Astrocyte of the cerebellum (primary cell): ENCODE results near the gene OR10G2.
"Not testable (repeated sequence)": the region's sequence is repeated elsewhere in the genome, so short reads cannot be mapped to it uniquely, and the experiment has no call there.

ENCODE experiments used
- DNase-seq: peaks from one replicate; pipeline ENCODE4 v3.0.0-alpha.2; 2011; ENCODE audit warnings: low read depth
- H3K4me3 ChIP-seq: 2 replicates; pipeline ENCODE4 v1.5.1; 2011; ENCODE audit warnings: mild to moderate bottlenecking, low read depth, low read length, moderate library complexity
- in situ Hi-C: cut with HindIII; loops from 2 replicates; pipeline ENCODE4 v1.10.0; 2017; ENCODE audit warnings: low sequenced_read_pairs
- TF ChIP-seq, protein P1 (sequence below): IDR thresholded peaks from 2 replicates; pipeline ENCODE4 v1.5.1; 2012; ENCODE audit warnings: low read length, low read depth, moderate library complexity, mild to moderate bottlenecking; ENCODE audit errors: missing control alignments

The OR10G2 gene

DNA sequence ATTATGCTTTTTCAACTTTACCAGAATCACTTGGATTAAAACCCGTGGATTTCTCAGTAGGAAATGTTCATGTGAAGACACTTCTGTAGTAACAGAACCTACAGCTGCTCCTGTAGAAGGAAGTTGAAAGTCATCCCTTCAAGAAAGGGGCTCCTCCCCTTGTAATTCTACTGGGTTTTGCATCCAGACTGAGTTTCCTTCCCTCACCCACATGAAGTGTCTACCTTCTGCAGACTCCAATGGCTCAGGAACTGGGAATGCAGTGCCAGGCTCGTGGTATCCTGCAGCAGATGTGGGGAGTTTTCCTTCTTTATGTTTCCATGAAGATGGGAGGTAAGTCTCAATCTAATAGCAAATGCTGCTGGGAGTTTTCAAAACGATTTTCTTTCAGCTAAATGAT is 7.9 kb upstream of the OR10G2 start:
- in situ Hi-C loops, result no loop called here
- no peak for DNase-seq
- TF ChIP-seq, protein P1, sequence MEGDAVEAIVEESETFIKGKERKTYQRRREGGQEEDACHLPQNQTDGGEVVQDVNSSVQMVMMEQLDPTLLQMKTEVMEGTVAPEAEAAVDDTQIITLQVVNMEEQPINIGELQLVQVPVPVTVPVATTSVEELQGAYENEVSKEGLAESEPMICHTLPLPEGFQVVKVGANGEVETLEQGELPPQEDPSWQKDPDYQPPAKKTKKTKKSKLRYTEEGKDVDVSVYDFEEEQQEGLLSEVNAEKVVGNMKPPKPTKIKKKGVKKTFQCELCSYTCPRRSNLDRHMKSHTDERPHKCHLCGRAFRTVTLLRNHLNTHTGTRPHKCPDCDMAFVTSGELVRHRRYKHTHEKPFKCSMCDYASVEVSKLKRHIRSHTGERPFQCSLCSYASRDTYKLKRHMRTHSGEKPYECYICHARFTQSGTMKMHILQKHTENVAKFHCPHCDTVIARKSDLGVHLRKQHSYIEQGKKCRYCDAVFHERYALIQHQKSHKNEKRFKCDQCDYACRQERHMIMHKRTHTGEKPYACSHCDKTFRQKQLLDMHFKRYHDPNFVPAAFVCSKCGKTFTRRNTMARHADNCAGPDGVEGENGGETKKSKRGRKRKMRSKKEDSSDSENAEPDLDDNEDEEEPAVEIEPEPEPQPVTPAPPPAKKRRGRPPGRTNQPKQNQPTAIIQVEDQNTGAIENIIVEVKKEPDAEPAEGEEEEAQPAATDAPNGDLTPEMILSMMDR, result no peak
- no peak overlapping the region for H3K4me3 ChIP-seq

- in situ Hi-C loops, result no loop called here
- DNase-seq, result no peak
- TF ChIP-seq, protein P1, result no peak
- H3K4me3 ChIP-seq, result no peak overlapping the region
These were observed 3.7 kb downstream of the OR10G2 start for GRCh38 chr14:21631084-21631483.

GRCh38 chr14:21630503-21630902 is 4.2 kb downstream of the OR10G2 start:
- DNase-seq, H3K4me3 ChIP-seq, in situ Hi-C loops: not testable (repeated sequence)

DNA sequence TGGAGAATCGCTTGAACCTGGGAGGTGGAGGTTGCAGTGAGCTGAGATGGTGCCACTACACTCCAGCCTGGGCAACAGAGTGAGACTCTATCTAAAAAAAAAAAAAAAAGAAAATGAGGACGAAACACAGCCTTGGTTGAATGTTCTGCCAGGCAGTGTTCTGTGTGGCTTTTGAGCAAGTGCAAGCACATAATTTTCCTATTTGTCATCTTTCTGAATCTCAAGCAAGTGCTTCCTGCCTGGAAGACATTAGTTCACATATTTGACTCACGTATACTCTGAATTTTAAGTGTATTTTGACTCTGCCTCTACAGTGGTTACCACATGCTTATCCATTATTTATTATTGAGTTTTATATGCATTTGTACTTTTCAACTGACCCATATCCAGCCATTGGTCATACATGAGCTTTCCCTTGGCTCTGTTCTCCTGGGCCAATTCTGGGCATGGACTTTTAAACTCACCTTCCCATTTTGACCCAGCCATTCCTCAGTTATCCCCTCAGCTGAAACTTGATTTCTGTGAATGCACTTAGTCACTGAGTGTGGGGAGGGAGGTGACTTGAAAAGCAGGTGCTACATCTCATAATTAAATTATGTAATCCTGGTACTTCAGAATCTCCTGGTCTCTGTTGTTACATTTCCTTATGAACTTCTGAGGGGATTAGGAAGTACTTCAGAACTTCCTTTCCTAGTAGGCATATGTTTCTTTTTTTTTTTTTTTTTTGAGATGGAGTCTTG is 8.1 kb downstream of the OR10G2 start:
- in situ Hi-C loops, result no loop called here
- no peak overlapping the region for H3K4me3 ChIP-seq
- DNase-seq, result peak; percentile 20
- TF ChIP-seq, protein P1, result no peak

GRCh38 chr14:21617614-21618013 is 17.1 kb downstream of the OR10G2 start:
- no peak for DNase-seq
- H3K4me3 ChIP-seq, result no peak overlapping the region
- TF ChIP-seq, protein P1, result no peak
- in situ Hi-C loops, result no loop called here

GRCh38 chr14:21614240-21614639 is 20.5 kb downstream of the OR10G2 start:
- TF ChIP-seq, protein P1, result no peak
- in situ Hi-C loops, result no loop called here
- no peak overlapping the region for H3K4me3 ChIP-seq
- no peak for DNase-seq

DNA sequence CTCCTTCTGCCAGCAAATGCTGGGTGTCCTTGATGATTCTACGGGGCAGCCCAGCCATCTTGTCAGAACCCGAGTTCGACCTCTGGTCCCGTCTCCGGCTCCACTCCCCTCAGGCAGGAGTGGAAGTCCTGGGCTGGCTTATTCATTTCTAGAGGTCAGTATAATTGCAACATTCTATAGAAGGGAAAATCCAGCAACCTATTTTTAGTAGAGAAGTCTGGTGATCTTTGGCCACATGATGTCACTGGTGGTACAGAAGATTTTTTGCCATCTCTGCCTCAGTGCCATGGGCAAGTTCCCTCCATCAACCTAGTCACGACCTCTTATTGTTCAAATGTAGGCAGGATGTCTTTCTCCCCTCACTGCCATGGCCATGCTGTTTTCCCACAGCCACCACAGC is 22.4 kb downstream of the OR10G2 start:
- in situ Hi-C loops, result no loop called here
- H3K4me3 ChIP-seq, result no peak overlapping the region
- TF ChIP-seq, protein P1, result no peak
- no peak for DNase-seq

DNA sequence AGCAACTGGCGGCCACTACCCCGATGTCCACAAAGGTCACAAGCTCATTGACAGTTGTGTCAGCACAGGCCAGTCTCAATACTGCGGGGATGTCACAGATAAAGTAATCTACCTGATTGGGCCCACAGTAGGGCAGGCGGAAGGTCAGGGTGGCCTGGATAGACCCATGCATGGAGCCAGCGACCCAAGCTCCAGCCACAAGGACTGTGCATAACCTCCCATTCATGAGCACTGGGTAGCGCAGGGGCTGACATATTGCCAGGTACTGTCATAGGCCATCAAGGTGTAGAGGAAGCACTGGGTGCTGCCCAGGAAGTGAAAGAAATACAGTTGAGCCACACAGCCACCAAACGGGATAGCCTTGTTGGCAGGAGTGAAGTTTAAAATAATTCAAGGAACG is 32.6 kb downstream of the OR10G2 start:
- H3K4me3 ChIP-seq, DNase-seq, in situ Hi-C loops: not testable (repeated sequence)
